Measurements from ENCODE around the gene CFAP100.

Gene CFAP100

GRCh38 chr3:126377211-126377610 lies 17.5 kb upstream of the CFAP100 start:
- no peak for DNase-seq

- no peak for DNase-seq
These were observed 16.4 kb upstream of the CFAP100 start for GRCh38 chr3:126378341-126378751.

GRCh38 chr3:126380011-126380768 lies 14.5 kb upstream of the CFAP100 start:
- DNase-seq, result no peak

- no peak for DNase-seq
These were observed 12.7 kb upstream of the CFAP100 start for GRCh38 chr3:126381966-126382365.

DNA sequence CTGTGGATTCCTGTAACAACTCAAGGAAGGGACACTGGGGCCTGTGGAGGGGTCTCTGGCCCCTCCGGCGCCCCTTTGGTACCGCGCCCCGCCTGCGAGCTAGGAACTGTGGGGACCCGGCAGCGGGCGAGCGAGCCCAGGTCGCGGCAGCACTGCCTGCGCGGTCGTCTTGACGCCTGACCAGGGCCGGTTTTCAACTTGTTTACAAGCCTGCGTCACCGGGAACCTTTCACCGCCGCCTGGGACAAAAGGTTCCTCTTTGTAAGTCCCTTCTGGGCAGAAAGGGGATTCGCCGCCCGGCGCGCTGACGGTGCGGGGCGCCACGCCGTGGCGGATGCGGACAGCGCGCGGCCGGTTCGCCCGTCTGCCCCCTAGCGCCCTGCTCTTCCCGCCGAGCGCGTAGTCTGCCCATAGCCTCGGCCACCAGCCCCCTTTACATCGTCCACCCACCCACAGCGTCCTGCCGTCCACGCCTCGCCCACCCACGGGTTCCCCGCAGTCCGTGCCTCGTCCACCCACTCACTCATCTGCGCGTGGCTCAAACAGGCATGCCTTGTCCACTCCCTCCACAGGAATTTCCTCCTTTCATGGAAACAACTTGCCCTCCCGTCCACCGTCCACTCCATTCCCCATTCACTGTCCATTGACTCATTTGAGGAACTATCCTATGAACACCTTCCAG lies 5.5 kb upstream of the CFAP100 start:
- DNase-seq, result no peak

- no peak for DNase-seq
These were observed 4.9 kb upstream of the CFAP100 start for GRCh38 chr3:126389794-126390146.

DNA sequence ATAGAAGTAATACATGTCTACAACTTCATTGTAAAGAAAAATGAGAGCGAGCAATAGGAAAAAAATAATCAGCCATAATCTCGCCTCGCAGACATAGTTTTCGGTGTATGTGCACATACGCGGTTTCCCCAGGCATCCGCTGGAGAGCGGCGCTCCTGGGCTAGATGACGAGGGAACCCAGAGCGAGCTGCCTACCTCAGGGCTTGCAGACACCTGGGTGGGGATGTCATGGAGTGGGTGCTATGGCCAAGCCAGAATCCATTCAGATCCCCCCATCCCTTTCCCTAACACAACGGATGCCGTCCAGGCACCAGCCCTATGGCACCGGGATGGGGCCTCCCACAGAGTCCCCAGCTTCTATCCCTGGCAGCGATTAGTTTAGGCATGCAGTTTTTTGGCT lies 4.5 kb upstream of the CFAP100 start:
- no peak for DNase-seq

DNA sequence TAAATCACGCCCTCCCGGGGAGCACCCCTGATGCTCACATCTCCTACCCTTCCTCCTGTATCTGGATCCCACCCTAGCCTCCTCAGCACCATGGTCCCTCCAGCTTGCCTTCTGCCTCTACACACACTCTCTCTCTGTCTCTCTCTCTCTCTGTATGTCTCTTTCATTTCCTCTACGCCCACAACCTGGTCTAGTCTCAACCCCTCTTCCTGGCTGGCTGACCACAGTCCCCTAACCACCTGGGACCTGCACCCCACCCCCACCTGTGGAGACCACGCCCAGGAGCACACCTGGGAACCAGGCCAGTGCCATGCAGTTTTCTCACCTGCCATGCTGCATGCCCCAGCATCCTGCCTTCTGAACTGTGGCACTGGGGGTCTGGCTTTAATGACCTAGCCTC lies 4.0 kb upstream of the CFAP100 start:
- no peak for DNase-seq

- DNase-seq, result no peak
These were observed 3.1 kb upstream of the CFAP100 start for GRCh38 chr3:126391631-126392030.

GRCh38 chr3:126392246-126392645 lies 2.5 kb upstream of the CFAP100 start:
- no peak for DNase-seq

- DNase-seq, result no peak
These were observed 1.1 kb upstream of the CFAP100 start for GRCh38 chr3:126393563-126393962.

GRCh38 chr3:126394977-126395321 lies 240 bp downstream of the CFAP100 start:
- no peak for DNase-seq

DNA sequence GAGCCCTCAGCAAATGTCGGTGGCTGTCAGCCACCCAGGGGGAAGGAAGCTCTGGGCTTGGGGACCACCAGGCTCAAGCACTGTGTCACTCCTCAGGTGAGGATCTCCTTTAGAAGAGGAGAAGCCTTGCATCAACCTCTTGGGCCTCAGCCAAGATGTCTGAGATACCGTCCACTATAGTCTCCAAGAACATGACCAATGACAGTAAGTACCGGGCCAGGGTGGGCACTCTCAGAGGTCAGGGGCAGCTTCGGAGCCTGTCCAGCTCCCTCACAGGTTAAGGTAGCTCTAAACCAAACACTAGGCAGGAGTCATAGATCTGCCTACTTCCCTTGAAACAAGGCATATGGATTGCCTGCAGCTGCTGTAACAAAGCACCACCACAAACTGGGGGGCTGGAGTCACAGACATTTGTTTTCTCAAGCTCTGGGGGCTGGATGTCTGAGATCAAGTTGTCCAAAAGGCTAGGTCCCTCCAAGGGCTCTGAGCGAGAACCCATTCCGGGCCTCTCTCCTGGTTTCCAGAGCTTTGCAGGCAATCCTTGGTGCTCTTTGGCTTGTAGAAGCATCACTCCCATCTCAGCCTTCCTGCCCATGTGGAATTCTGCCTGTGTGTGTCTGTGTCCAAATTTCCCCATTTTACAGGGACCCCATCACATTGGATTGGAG lies 1.3 kb downstream of the CFAP100 start:
- DNase-seq, result no peak

GRCh38 chr3:126396536-126396935 lies 1.8 kb downstream of the CFAP100 start:
- DNase-seq, result no peak

GRCh38 chr3:126397610-126398422 lies 3.1 kb downstream of the CFAP100 start:
- DNase-seq, result no peak

GRCh38 chr3:126398423-126399350 lies 4.0 kb downstream of the CFAP100 start:
- DNase-seq, result no peak

DNA sequence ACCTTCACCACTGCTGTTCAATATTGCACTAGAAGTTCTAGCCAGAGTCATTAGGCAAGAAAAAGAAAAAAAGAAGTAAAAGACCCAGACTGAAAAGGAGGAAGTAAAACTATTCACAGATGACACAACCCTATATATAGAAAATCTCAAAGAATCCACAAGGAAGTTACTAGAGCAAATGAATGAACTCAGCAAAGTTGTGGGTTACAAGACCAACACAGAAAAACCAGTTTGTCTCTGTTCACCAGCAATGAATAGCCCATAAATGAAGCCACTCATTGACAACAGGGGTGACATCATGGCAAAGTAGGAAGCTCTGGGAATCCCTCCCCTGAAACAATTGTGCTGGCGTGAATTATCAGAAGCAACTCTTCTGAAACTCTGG lies 4.6 kb downstream of the CFAP100 start:
- DNase-seq, result no peak

- DNase-seq, result no peak
These were observed 5.0 kb downstream of the CFAP100 start for GRCh38 chr3:126399756-126400155.

DNA sequence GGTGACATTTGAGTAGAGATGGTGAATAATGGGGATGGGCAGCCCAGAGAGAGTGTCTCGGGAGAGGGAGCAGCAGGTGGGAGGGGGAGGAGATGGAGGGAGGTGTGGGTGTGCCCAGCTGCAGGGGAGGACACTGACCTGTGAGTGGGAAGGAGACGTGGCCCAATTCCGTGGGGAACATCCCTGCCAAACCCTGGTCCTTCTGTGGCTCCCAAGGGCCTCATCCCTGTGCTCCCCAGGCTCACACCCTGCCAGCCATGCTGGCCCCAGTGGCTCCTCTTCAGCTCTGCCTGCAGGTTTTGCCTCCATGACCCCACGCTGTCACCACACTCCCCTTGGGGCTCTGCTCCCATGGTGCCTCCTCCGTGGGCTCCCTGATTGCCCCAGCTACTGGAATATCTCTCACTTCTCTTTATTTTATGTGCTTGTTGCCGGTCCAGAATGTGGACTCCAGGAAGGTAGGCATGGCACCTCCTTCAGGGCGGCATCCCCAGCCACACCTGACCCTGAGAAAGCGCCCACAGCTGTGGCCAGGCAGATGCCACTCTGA lies 7.0 kb downstream of the CFAP100 start:
- DNase-seq, result no peak

DNA sequence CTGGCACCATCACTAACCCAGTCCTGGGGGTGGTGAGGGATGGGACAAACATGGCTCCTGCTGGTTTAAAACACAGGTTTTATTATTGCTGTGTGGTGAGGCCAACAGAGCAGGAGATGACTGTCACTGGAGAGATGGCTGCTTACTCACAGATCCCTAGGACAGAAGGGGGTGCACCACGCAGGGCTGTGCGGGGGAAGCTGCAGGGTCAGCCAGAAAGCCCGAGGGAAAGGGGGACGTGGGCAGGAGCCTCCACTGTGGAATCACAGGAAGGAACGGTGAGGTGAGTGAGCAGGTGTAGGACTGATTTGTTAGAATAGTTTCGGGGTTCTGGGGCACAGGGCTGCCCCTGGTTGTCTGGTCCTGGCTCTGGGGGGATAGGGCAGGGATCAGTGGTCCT lies 7.5 kb downstream of the CFAP100 start:
- no peak for DNase-seq

- DNase-seq, result no peak
These were observed 8.1 kb downstream of the CFAP100 start for GRCh38 chr3:126402666-126403302.

Data from activated gamma-delta T cell (primary cell).